ENCODE results near the gene LGI1.
A peak's percentile ranks its signal among the peaks of the same experiment; 100 is the strongest.

LGI1 gene

DNA sequence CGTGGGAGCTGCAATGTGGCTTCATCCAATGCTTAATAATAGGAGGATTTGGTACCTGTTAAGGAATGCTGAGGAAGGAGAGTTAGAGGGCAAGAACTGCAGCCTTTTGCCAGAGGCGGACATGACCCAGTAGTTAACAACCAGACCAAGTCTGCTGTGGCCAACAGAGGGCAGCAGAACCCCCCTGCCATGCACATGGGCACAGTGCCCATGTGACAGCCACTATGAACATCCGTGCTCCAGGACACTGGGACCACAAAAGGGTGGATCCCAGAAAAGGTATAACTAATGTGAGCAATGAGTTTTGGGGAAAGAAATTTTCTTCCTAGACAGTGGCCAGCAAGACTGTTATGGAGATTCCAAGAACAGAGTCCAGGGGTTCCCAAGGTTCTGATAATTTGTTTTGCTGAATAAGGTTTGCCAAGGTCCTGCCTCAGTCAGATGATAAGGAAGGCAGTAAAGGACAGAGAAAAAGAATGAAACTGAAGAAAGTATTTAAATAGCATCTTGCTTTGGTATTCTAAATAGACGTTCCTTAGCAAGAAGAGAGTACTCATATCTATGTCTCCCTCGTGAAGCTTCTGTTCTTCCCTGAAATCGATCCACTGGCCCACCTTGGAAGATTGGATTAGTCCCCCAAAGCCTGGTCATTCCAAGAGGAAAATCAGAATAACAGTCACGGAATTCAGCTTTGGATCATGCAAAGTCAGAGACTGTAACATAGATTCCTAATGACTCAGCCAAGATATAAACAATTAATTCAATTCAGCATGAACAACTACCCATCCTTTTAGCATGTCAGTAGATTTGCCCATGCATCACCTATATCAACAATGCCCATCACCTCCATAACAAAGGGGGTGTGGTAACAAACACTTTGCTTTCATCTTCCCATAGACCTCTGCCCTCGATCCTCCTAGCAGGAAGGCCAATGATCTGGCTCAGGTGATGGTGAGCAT is 56.0 kb downstream of the LGI1 start:
- DNase-seq (ENCODE audit: low read depth), result no peak
- TF ChIP-seq, protein P1, sequence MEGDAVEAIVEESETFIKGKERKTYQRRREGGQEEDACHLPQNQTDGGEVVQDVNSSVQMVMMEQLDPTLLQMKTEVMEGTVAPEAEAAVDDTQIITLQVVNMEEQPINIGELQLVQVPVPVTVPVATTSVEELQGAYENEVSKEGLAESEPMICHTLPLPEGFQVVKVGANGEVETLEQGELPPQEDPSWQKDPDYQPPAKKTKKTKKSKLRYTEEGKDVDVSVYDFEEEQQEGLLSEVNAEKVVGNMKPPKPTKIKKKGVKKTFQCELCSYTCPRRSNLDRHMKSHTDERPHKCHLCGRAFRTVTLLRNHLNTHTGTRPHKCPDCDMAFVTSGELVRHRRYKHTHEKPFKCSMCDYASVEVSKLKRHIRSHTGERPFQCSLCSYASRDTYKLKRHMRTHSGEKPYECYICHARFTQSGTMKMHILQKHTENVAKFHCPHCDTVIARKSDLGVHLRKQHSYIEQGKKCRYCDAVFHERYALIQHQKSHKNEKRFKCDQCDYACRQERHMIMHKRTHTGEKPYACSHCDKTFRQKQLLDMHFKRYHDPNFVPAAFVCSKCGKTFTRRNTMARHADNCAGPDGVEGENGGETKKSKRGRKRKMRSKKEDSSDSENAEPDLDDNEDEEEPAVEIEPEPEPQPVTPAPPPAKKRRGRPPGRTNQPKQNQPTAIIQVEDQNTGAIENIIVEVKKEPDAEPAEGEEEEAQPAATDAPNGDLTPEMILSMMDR (IDR thresholded peaks at IDR 0.05; ENCODE audit: low read depth, low read length, missing control alignments), result peak; percentile 82
- no peak overlapping the region for H3K4me3 ChIP-seq (ENCODE audit: low read depth, low read length)

DNA sequence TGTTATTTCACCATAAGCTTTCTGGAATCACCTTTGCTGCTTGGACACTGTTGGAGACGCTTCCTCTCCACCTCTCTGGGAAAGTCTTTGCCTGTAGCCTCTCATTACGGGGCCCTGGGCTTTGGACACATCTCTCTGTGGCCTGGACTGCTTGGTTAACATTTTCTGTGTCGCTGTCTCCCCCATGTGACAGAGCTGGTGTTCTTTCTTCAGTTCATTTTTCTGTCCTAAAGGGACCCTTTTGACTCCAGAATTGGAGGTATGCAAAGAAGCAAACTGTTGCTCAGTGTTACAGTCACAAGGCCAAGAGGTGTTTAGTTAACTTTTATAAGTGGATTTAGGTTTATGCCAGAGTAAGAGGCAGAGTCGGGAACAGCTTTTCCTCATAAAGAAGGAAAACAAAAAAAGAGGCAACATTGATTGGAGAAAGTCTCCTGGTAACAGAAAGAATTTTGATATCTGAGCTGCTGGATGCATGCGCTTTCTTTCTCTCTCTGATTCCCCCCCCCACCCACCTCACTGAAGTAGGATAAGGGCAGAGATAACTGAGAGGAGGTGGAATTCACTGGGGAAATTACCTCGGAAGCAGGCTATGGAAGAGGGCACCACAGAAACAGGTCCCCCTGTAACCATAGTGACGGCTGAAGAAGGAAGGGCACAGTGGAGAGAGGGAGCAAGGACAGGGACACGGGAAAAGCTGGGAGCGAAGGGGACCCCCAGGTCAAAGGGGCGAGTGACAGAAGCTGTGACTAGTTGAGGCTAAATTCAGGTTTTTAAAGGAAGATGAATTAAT is 57.8 kb downstream of the LGI1 start:
- TF ChIP-seq, protein P1 (IDR thresholded peaks at IDR 0.05; ENCODE audit: low read depth, low read length, missing control alignments), result no peak
- H3K4me3 ChIP-seq (ENCODE audit: low read depth, low read length), result no peak overlapping the region
- no peak for DNase-seq (ENCODE audit: low read depth)

DNA sequence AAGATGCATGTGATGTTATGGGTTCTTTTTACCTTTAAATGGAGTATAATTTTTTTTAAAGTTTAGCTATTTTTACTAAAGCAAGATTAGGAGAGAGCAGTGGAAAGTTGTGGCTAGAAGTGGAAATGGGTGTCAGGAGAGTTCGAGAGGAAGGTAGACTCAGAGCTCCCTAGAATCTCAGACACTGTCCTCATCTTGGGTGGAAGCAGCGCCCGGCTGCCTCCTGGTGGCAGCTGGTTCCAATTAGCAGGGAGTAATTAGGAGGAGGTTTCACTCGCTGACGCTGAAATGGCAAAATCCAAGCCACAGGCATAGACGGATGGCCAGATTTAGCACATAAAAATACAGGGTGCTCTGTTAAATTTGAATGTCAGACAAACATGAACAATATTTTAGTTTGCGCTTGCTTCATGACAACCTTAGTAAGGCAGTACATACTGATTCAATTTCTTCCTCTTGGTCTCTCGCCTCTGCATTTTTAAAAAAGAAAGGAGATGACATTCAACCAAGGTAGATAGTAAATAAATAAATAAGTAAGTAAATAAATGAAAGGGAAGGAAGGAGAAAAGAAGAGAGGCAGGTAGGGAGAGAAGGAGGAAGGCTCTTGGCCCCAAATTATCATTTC is 58.5 kb downstream of the LGI1 start:
- H3K4me3 ChIP-seq (ENCODE audit: low read depth, low read length), result no peak overlapping the region
- no peak for DNase-seq (ENCODE audit: low read depth)
- TF ChIP-seq, protein P1 (IDR thresholded peaks at IDR 0.05; ENCODE audit: low read depth, low read length, missing control alignments), result peak; percentile 70

DNA sequence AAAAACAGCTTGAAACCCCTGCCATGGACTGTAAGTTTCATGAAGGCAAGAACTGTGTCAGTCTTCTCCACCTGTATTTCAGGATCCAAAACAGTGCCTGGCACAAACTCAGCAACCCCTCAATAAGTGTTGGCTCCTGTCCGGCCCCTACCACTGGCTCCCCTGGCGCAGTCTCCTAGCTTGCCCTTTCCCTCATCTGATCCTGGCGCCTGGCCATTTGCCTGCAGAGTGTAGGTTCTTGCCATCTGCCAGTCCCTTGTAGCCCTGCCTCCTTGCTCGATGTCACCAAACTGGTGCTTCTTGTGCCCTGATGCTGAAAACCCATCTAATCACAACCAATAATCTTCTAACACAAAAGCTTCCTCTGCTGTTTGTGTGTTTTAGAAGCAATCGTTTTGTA is 60.4 kb downstream of the LGI1 start:
- H3K4me3 ChIP-seq (ENCODE audit: low read depth, low read length), result no peak overlapping the region
- no peak for DNase-seq (ENCODE audit: low read depth)
- TF ChIP-seq, protein P1 (IDR thresholded peaks at IDR 0.05; ENCODE audit: low read depth, low read length, missing control alignments), result no peak

DNA sequence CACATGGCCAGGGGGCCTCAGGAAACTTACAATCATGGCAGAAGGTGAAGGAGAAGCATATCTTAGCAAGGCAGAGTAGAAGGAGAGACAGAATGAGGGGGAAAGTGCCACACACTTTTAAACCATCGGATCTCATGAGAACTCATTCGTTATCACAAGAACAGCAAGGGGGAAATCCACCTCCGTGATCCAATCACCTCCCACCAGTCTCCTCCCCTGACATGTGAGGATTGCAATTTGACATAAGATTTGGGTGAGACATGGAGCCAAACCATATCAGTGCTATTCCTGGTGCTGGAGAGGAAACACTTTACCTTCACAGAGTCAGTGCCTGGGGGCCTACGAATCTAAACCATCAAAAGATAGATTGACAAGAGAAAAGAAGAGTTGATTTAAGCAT is 61.8 kb downstream of the LGI1 start:
- TF ChIP-seq, protein P1 (IDR thresholded peaks at IDR 0.05; ENCODE audit: low read depth, low read length, missing control alignments), result no peak
- no peak for DNase-seq (ENCODE audit: low read depth)

DNA sequence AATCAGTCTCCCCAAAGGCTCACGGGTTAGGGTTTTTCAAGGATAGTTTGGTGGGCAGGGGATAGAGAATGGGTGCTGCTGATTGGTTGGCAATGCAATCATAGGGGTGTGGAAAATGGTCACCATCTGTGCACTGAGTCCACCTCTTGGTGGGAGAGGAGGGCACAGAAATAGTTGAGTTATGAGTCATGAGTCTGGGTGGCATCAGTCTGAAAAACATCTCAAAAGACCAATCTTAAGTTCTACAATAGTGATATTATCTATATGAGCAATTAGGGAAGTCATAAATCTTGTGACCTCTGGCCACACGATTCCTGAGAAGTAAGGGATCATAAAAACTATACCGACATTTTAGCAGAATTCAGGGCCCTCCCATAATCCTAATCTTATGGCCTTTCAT is 62.7 kb downstream of the LGI1 start:
- TF ChIP-seq, protein P1 (IDR thresholded peaks at IDR 0.05; ENCODE audit: low read depth, low read length, missing control alignments), result no peak
- DNase-seq (ENCODE audit: low read depth), result no peak
- no peak overlapping the region for H3K4me3 ChIP-seq (ENCODE audit: low read depth, low read length)

More for the DNA sequence above, 61.8 kb downstream of the LGI1 start:
- H3K4me3 ChIP-seq (ENCODE audit: low read depth, low read length), result no peak overlapping the region
